Testis (tissue), 2 donors: ENCODE results near the gene ZNF777.

Experiments used
- POLR2A ChIP-seq: fragments of 450-650 bp; IDR thresholded peaks from one replicate; pipeline ENCODE4 v1.6.1; 2017; ENCODE audit warnings: antibody characterized with exemption, mild to moderate bottlenecking, moderate library complexity
- TF ChIP-seq, protein P1 (sequence below), 3 experiments: fragments of 450-650 bp in 2 of 3; fragments of 200-600 bp in 1 of 3; sonication (generic) in 1 of 3; IDR thresholded peaks; one replicate each; pipeline ENCODE4 v1.5.1; 2016 to 2019; ENCODE audit warnings: antibody characterized with exemption in 3 of 3, mild to moderate bottlenecking in 2 of 3, moderate library complexity in 1 of 3

DNA sequence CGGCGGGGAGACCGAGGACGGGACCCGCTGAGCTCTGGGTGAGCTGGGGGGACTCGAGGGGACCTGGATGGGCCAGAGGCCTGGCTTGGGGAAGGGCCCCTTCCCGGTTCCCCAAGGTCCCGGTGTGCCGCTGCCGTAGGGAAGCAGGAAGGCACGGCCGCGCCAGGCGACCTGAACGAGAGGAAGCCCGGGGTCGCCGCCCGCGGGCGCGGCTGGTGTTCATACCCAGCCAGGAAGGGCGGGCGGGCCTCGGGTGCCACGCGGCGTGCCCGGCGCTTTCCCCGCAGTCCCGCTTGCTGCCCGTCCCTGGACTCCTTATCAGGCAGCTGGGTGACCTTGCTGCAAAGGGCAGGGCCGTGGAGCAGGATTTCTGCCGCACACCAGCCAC, 38.0 kb downstream of the ZNF777 start:
- TF ChIP-seq, protein P1, sequence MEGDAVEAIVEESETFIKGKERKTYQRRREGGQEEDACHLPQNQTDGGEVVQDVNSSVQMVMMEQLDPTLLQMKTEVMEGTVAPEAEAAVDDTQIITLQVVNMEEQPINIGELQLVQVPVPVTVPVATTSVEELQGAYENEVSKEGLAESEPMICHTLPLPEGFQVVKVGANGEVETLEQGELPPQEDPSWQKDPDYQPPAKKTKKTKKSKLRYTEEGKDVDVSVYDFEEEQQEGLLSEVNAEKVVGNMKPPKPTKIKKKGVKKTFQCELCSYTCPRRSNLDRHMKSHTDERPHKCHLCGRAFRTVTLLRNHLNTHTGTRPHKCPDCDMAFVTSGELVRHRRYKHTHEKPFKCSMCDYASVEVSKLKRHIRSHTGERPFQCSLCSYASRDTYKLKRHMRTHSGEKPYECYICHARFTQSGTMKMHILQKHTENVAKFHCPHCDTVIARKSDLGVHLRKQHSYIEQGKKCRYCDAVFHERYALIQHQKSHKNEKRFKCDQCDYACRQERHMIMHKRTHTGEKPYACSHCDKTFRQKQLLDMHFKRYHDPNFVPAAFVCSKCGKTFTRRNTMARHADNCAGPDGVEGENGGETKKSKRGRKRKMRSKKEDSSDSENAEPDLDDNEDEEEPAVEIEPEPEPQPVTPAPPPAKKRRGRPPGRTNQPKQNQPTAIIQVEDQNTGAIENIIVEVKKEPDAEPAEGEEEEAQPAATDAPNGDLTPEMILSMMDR (IDR thresholded peaks at IDR 0.05): no peak
- no peak for TF ChIP-seq POLR2A
